CD14-positive monocyte (primary cell): ENCODE measurements around the gene ABHD17C. TPM values are rescaled to one million over a fixed set of nuclear protein-coding genes. Genes with fewer than 3 reads are reported as not detected.

Experiments
- DNase-seq, 3 donors: peaks; one replicate each; pipeline ENCODE4 v3.0.0-alpha.2; 2011 to 2022
- H2AFZ ChIP-seq: 2 replicates; pipeline ENCODE4 v1.6.0; 2012; ENCODE audit warnings: mild to moderate bottlenecking, low read depth, low read length, inconsistent platforms; ENCODE audit not compliant: insufficient read depth, poor library complexity, severe bottlenecking
- H3K27ac ChIP-seq, 2 donors: 1 replicate in 1 of 2; 2 replicates in 1 of 2; pipeline ENCODE4 v1.5.1; 2012 to 2013; ENCODE audit warnings: low read length in 2 of 2, control low read depth in 1 of 2, inconsistent platforms in 1 of 2, low read depth in 1 of 2, mild to moderate bottlenecking in 1 of 2
- H3K27me3 ChIP-seq, 2 donors: one replicate each; pipeline versions ENCODE4 v1.6.0 to v1.6.1; 2011 to 2013; ENCODE audit warnings: low read length in 2 of 2; ENCODE audit not compliant: control insufficient read depth in 2 of 2, insufficient read depth in 2 of 2
- H3K36me3 ChIP-seq, 2 donors: replicated peaks in 1 of 2; 1 replicate in 1 of 2; 2 replicates in 1 of 2; pipeline versions ENCODE4 v1.5.1 to v1.6.1; 2012 to 2013; ENCODE audit warnings: low read length in 2 of 2, control low read depth in 1 of 2, inconsistent platforms in 1 of 2, mild to moderate bottlenecking in 1 of 2; ENCODE audit not compliant: insufficient read depth in 2 of 2, control insufficient read depth in 1 of 2
- H3K4me1 ChIP-seq, 2 donors: 1 replicate in 1 of 2; 2 replicates in 1 of 2; pipeline versions ENCODE4 v1.5.1 to v1.6.1; 2012 to 2013; ENCODE audit warnings: low read length in 2 of 2, control low read depth in 1 of 2, inconsistent platforms in 1 of 2, mild to moderate bottlenecking in 1 of 2, moderate library complexity in 1 of 2; ENCODE audit not compliant: insufficient read depth in 2 of 2, control insufficient read depth in 1 of 2
- H3K4me2 ChIP-seq: replicated peaks from 2 replicates; pipeline ENCODE3; 2012; ENCODE audit warnings: low read length, moderate library complexity, mild to moderate bottlenecking; ENCODE audit not compliant: poor library complexity, severe bottlenecking; ENCODE audit errors: extremely low read depth
- H3K4me3 ChIP-seq, 3 experiments: fragments of 200-600 bp in 1 of 3; sonication (generic) in 1 of 3; replicated peaks in 1 of 3; 1 replicate in 2 of 3; 2 replicates in 1 of 3; pipeline ENCODE4 v1.5.1; 2011 to 2013; ENCODE audit warnings: low read length in 3 of 3, mild to moderate bottlenecking in 3 of 3, control low read depth in 2 of 3, low read depth in 2 of 3, inconsistent platforms in 1 of 3, moderate library complexity in 1 of 3
- H3K79me2 ChIP-seq: 2 replicates; pipeline ENCODE4 v1.6.0; 2012; ENCODE audit warnings: mild to moderate bottlenecking, control low read depth, inconsistent platforms, low read length, moderate library complexity; ENCODE audit not compliant: insufficient read depth
- H3K9ac ChIP-seq: 2 replicates; pipeline ENCODE4 v1.6.0; 2017; ENCODE audit warnings: low read length, mild to moderate bottlenecking; ENCODE audit not compliant: insufficient read depth, poor library complexity, severe bottlenecking
- H3K9me3 ChIP-seq, 2 donors: replicated peaks in 1 of 2; 1 replicate in 1 of 2; 2 replicates in 1 of 2; pipeline versions ENCODE4 v1.5.1 to v1.6.1; 2012 to 2013; ENCODE audit warnings: low read length in 2 of 2, control low read depth in 1 of 2; ENCODE audit not compliant: control insufficient read depth in 1 of 2, insufficient read depth in 1 of 2
- H4K20me1 ChIP-seq: 2 replicates; pipeline ENCODE4 v1.6.0; 2012; ENCODE audit warnings: mild to moderate bottlenecking, low read length, control low read depth, moderate library complexity; ENCODE audit not compliant: insufficient read depth
- H3K27ac Mint-ChIP-seq, 7 donors: one replicate each; pipeline ENCODE4 v1.8.0; 2020; ENCODE audit warnings: mild to moderate bottlenecking in 7 of 7, mixed read lengths in 7 of 7, moderate library complexity in 6 of 7, inconsistent platforms in 2 of 7
- H3K27me3 Mint-ChIP-seq, 3 donors: one replicate each; pipeline ENCODE4 v1.8.0; 2021 to 2022; ENCODE audit warnings: low read depth in 3 of 3, mild to moderate bottlenecking in 3 of 3, mixed read lengths in 3 of 3, moderate library complexity in 3 of 3, inconsistent platforms in 1 of 3
- H3K36me3 Mint-ChIP-seq, 2 donors: one replicate each; pipeline ENCODE4 v1.8.0; 2020; ENCODE audit warnings: mixed read lengths in 2 of 2, inconsistent platforms in 1 of 2, mild to moderate bottlenecking in 1 of 2
- H3K4me1 Mint-ChIP-seq: one replicate; pipeline ENCODE4 v1.8.0; 2020; ENCODE audit warnings: mild to moderate bottlenecking, mixed read lengths
- H3K4me3 Mint-ChIP-seq, 2 donors: one replicate each; pipeline ENCODE4 v1.8.0; 2020; ENCODE audit warnings: mild to moderate bottlenecking in 2 of 2, mixed read lengths in 2 of 2, moderate library complexity in 1 of 2
- H3K9me3 Mint-ChIP-seq, 7 donors: one replicate each; pipeline ENCODE4 v1.8.0; 2020 to 2022; ENCODE audit warnings: mixed read lengths in 7 of 7, mild to moderate bottlenecking in 6 of 7, moderate library complexity in 6 of 7, inconsistent platforms in 2 of 7
- WGBS: methylation state at CpG from one replicate; pipeline ENCODE4 v1.1.5; 2013; ENCODE audit warnings: missing lambda C conversion rate; ENCODE audit not compliant: insufficient coverage; 5-methylcytosine and 5-hydroxymethylcytosine counted together
- intact Hi-C, 2 donors: fragments of 100-400 bp; cut with micrococcal nuclease; formaldehyde crosslinking; loops; one replicate each; pipeline versions ENCODE4 v1.15.0 to v1.15.1; 2023
- polyA plus RNA-seq, 3 donors: library from polyadenylated mRNA; depleted of rRNA in 1 of 3; unstranded in 2 of 3; stranded (reverse) in 1 of 3; fragments of 300-500 nt in 2 of 3; fragments of >200 nt in 1 of 3; fragmentation: Illumina TruSeq in 2 of 3; gene quantifications; 1 replicate in 2 of 3; 2 replicates in 1 of 3; pipeline ENCODE4 v1.2.3, GENCODE V29; 2012 to 2021
- TF ChIP-seq, protein P1 (sequence below): fragments of 200-600 bp; IDR thresholded peaks from one replicate; pipeline ENCODE4 v1.8.0; 2022; ENCODE audit warnings: antibody characterized with exemption, mild to moderate bottlenecking

Gene ABHD17C
- polyA plus RNA-seq, 3 donors, result 0.48 to 0.76 (median 0.68) TPM

DNA sequence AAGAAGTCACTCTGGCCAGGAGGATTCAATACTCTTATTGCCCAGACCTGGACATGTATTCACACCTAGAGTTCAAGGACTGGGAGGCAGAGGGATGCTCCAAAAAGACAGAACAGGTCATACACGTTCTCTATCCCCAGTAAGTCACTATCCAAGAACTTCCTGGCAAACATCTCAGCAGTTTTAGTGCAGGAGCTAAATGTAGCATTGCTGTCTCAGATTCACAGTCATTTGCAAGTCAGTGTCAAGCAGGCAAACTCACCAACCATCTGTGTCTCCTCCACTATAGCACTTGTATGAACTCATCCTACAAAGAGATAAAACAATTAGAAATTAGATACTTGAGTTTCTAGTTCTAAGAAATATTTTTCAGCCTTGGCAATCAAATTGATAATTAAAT lies 38.4 kb downstream of the ABHD17C start:
- Mint-ChIP-seq H3K27me3 (peaks cover 0 to 4% (median 0%) of the 10 kb centered on the region in 3 donors), H3K9me3 (peaks cover 0 to 3% (median 0%) of the 10 kb centered on the region in 7 donors), H3K4me3 (no peak overlapping the region), H3K36me3 (peaks cover 0 to 6% of the 10 kb centered on the region in 2 donors), H3K27ac (no peak overlapping the region), H3K4me1 (peaks cover 11% of the 10 kb centered on the region)
- H4K20me1 ChIP-seq, result no peaks in the 10 kb centered on the region
- H2AFZ ChIP-seq, result no peak overlapping the region
- intact Hi-C loops, result no loop called here
- no peak overlapping the region for H3K27ac ChIP-seq
- H3K36me3 ChIP-seq, result no peaks in the 10 kb centered on the region
- TF ChIP-seq, protein P1, sequence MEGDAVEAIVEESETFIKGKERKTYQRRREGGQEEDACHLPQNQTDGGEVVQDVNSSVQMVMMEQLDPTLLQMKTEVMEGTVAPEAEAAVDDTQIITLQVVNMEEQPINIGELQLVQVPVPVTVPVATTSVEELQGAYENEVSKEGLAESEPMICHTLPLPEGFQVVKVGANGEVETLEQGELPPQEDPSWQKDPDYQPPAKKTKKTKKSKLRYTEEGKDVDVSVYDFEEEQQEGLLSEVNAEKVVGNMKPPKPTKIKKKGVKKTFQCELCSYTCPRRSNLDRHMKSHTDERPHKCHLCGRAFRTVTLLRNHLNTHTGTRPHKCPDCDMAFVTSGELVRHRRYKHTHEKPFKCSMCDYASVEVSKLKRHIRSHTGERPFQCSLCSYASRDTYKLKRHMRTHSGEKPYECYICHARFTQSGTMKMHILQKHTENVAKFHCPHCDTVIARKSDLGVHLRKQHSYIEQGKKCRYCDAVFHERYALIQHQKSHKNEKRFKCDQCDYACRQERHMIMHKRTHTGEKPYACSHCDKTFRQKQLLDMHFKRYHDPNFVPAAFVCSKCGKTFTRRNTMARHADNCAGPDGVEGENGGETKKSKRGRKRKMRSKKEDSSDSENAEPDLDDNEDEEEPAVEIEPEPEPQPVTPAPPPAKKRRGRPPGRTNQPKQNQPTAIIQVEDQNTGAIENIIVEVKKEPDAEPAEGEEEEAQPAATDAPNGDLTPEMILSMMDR, result no peak
- H3K4me3 ChIP-seq, result no peak overlapping the region
- no peaks in the 10 kb centered on the region for H3K9me3 ChIP-seq
- 57% methylated on average over 1 of the region's 1 CpG for WGBS
- H3K4me2 ChIP-seq, result no peak overlapping the region
- no peaks in the 10 kb centered on the region for H3K79me2 ChIP-seq
- no peak overlapping the region for H3K9ac ChIP-seq
- no peak for DNase-seq
- H3K4me1 ChIP-seq, result no peaks in the 10 kb centered on the region
- H3K27me3 ChIP-seq, result no peaks in the 10 kb centered on the region

DNA sequence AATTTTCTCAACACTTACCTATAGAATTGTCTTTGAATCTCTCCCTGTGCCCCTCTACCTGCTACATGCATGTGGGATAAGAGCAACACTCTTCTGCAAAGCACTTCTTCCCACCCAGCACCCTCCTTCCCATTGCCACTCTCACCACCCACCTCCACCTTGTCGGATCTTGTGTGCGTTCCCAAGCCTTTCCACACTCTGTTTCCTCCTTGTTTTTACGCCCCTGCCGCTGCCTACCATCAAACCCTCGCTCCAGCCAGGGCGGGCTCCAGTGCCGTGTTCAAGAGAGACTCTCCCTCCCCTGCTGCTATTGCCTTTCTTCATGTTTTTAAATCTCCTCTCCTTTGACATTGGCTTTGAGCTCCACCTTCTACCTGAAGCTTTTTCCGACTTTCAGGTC lies 40.2 kb downstream of the ABHD17C start:
- Histone ChIP-seq H3K4me1 (no peaks in the 10 kb centered on the region), H3K27me3 (no peaks in the 10 kb centered on the region), H3K4me2 (no peak overlapping the region), H3K9me3 (no peaks in the 10 kb centered on the region), H3K27ac (no peak overlapping the region), H3K36me3 (no peaks in the 10 kb centered on the region), H3K4me3 (no peak overlapping the region), H2AFZ (no peak overlapping the region), H3K9ac (no peak overlapping the region), H4K20me1 (no peaks in the 10 kb centered on the region), H3K79me2 (no peaks in the 10 kb centered on the region)
- Mint-ChIP-seq H3K36me3 (peaks cover 0 to 6% of the 10 kb centered on the region in 2 donors), H3K27ac (no peak overlapping the region), H3K9me3 (peaks cover 0 to 7% (median 0%) of the 10 kb centered on the region in 7 donors), H3K27me3 (peaks cover 0 to 4% (median 0%) of the 10 kb centered on the region in 3 donors), H3K4me1 (peaks cover 19% of the 10 kb centered on the region), H3K4me3 (no peak overlapping the region)
- DNase-seq, result no peak
- TF ChIP-seq, protein P1, result no peak
- WGBS, result 100% methylated on average over 7 of the region's 8 CpGs
- intact Hi-C loops, result no loop called here
